ENCODE data around the gene JMJD1C.

- TF ChIP-seq, protein P1, sequence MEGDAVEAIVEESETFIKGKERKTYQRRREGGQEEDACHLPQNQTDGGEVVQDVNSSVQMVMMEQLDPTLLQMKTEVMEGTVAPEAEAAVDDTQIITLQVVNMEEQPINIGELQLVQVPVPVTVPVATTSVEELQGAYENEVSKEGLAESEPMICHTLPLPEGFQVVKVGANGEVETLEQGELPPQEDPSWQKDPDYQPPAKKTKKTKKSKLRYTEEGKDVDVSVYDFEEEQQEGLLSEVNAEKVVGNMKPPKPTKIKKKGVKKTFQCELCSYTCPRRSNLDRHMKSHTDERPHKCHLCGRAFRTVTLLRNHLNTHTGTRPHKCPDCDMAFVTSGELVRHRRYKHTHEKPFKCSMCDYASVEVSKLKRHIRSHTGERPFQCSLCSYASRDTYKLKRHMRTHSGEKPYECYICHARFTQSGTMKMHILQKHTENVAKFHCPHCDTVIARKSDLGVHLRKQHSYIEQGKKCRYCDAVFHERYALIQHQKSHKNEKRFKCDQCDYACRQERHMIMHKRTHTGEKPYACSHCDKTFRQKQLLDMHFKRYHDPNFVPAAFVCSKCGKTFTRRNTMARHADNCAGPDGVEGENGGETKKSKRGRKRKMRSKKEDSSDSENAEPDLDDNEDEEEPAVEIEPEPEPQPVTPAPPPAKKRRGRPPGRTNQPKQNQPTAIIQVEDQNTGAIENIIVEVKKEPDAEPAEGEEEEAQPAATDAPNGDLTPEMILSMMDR (IDR thresholded peaks at IDR 0.05) = no peak
- TF ChIP-seq POLR2A (IDR thresholded peaks at IDR 0.05) = no peak
Observed at GRCh38 chr10:63390521-63390920, 75.3 kb downstream of the JMJD1C start.
